Suprapubic skin (tissue), 3 donors: ENCODE results near the gene TBC1D14.

Experiments used
- POLR2A ChIP-seq, 2 donors: fragments of 450-650 bp; IDR thresholded peaks; one replicate each; pipeline ENCODE4 v1.6.1; 2017; ENCODE audit warnings: antibody characterized with exemption in 2 of 2, mild to moderate bottlenecking in 2 of 2, moderate library complexity in 2 of 2
- TF ChIP-seq, protein P1 (sequence below), 2 donors: fragments of 200-600 bp in 1 of 2; fragments of 450-650 bp in 1 of 2; sonication (generic) in 1 of 2; IDR thresholded peaks; one replicate each; pipeline ENCODE4 v1.5.1; 2016 to 2019; ENCODE audit warnings: antibody characterized with exemption in 2 of 2, mild to moderate bottlenecking in 1 of 2, moderate library complexity in 1 of 2

DNA sequence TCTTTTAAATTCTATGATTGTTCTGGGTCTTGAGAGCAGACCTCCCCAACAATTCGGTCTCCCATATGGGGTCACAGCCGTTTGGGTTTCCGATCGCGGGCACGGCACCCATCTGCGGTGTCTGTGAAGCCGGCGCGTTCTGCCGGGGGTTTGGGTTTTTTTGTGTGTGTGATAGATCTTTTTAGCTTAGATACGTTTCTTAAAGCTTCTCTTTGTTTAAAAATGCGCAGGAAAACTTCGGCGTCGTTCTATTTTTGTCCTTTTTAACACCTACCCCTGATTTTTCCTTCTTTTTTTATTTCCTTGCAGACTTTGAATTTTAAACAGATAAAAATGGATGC lies 34.2 kb downstream of the TBC1D14 start:
- TF ChIP-seq, protein P1, sequence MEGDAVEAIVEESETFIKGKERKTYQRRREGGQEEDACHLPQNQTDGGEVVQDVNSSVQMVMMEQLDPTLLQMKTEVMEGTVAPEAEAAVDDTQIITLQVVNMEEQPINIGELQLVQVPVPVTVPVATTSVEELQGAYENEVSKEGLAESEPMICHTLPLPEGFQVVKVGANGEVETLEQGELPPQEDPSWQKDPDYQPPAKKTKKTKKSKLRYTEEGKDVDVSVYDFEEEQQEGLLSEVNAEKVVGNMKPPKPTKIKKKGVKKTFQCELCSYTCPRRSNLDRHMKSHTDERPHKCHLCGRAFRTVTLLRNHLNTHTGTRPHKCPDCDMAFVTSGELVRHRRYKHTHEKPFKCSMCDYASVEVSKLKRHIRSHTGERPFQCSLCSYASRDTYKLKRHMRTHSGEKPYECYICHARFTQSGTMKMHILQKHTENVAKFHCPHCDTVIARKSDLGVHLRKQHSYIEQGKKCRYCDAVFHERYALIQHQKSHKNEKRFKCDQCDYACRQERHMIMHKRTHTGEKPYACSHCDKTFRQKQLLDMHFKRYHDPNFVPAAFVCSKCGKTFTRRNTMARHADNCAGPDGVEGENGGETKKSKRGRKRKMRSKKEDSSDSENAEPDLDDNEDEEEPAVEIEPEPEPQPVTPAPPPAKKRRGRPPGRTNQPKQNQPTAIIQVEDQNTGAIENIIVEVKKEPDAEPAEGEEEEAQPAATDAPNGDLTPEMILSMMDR (IDR thresholded peaks at IDR 0.05) = no peak
- TF ChIP-seq POLR2A (IDR thresholded peaks at IDR 0.05) = no peak
